ENCODE results near the gene ECHS1. TPM values are rescaled to one million over a fixed set of nuclear protein-coding genes. Genes with fewer than 3 reads are reported as not detected.

The ECHS1 gene
- total RNA-seq, 1 donor from 2014 or later: 91.0 TPM

DNA sequence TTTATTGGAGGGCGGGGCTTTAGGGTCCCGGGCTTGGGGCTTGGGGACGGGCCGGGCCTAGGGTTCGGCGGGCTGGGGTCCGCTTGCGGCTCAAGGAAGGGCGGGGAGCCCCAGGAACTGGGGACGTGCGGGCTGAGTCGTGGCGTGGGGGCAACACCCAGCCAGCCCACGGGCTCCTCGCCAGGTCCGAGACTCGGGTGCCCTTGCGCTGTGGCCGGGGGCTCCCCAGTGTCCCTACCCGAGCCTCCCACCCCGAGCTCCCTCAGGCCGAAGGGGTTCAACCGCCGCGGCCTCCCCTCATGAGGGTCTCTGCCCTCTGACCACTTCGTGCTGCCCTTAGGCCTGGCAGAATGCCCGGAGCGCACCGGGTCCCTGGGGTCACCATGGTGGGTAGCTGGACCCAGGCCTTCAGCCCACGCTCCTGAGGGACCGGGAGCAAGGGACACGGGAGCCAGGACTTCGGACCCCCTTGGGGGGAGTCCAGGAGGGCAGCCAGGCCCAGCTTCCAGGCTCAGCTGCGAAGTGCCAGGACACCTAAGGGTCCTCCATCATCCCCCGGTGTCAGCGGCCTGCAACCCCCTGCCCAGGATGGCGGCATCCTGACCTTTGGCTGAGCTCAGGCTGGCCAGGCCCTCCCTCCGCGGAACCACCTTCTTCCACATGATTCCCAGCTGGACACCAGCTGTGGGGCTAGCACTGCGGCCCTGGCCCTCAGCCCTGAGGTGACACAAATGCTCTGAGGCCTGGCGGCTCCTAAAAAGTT, 14.8 kb downstream of the ECHS1 start:
- DNase-seq: no peak

- peak; percentile 53 for DNase-seq
Measured at GRCh38 chr10:133357285-133358161, 15.6 kb downstream of the ECHS1 start, which contains the start of gene FUOM. TSS of gene FUOM (minus strand) at chr10:133358019. CDS start at chr10:133358007, 12 bp downstream.

DNA sequence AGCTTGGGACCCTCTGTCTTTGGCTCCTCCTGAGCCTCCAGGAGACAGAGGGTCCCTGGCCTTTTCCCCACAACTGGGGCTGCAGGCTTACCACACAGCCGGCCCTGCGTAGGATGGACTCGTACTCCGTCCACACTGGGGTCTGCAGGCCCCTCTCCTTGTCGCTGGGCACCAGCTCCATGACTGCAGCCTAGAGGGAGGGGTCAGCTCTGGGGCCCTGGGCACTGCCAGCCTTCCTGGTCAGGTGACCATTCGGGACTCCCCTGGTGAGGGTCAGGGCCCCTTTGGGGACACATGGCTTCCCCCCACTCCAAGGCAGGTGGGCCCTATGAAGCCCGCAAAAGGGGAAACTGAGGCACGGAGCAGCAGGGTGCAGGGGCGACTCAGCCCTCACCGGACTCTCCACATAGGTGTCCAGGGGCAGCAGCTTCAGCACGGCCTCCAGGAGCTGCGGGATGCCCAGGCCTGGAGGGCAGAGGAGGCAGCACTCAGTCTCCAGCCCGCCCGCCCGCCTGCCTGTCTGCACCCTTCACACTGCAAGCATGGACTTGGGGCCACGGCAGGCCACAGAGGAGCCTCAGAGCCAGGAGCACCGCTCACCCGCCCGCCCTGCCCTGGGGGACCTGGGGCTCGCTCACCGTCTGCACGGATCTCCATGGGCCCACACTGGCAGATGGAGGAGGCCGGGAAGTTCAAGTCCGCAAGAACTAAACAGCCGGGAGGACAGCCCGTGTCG, 16.4 kb downstream of the ECHS1 start:
- no peak for DNase-seq

DNA sequence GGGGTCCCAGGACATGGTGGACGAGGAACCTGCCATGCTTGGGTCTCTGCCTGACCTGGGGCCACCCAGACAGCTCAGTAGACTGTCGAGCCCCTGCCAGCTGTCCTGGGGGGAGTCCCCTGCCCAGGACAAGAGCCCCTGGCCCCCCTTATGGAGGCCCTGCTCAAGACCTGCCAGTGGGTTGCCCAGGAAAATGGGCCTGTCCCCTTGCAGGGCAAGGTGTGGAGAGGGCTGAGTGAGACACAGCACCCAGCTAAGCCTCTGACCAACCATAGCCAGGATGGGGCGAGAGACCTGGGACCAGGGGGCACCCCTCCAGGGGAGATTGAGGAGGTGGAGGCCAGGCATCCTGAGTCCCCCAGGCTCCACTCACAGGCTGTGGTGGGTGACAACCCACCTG, 17.2 kb downstream of the ECHS1 start:
- DNase-seq: no peak

DNA sequence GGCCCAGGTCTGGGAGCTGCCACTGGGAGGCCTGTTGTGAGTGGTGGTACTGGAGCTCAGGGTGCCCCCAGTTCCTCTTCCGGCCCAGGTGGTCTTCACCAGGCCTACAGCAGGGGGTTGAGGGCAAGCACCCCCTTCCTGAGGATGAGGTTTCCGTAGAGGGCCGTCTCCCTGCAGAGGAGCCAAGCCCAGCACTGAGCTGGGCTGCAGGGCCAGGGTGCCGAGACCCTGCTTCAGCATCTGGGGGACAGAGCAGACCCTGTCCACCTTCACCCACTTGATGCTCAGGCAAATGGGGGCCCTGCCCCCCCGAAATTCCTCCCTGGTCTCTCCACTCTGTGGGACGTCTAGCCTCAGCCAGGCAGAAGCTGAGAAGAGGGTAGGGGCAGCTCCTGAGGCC, 17.9 kb downstream of the ECHS1 start:
- DNase-seq: no peak

DNA sequence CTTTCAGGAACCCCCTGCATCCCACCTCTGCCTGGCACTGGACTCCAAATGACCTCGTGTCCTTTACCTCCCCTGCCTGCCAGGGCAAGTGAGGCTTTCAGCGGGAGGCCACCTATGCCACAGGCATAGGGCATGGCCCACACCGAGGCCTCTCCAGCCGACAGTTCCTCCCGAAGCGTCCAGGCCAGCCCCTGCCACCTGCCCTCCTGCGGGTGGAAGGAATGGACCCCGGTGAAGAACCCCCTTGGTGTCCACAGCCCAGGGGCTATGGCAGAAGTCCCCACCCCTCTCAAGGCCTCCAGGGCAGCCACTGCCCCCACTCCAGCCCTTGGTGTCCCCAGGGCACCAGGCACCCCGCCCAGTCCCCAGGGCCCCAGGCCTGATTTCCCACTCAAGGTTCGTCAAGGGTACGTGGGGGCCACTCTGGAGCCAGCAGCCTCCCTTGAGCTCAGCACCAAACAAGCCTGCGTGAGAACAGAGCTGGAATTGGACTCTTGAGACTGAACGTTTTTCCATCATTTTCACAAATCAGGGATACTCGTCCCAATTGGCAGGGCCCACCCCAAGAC, 18.4 kb downstream of the ECHS1 start:
- no peak for DNase-seq

DNA sequence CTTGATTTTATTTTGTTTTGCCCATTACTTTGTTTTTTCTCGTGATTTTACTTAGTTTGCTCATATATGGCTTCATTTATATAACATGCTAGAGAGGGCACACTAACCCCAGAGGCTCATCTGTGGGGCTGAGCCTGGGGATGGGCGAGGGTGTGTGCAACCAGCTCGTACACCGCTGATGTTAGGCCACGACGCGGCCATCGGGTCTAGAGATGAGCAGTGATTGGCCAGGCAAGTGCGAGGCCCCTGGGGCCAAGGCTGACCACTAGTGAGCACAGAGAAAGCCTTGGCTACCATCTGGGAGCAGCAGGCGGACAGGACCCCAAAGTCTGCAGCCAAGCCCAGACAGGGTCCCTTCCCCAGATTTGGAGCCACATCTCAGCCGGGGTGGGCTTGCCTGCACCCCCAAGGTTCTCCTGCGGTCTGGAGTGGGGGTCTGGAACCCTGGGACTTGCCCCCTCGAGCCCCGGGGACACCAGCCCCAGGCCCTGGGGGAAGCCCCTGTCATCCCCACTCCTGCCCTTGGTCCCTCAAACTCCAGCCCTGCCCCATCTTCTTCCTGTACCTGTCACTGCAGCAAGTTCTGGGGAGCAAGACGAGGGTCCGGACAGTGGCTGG, 19.1 kb downstream of the ECHS1 start:
- DNase-seq: no peak

DNA sequence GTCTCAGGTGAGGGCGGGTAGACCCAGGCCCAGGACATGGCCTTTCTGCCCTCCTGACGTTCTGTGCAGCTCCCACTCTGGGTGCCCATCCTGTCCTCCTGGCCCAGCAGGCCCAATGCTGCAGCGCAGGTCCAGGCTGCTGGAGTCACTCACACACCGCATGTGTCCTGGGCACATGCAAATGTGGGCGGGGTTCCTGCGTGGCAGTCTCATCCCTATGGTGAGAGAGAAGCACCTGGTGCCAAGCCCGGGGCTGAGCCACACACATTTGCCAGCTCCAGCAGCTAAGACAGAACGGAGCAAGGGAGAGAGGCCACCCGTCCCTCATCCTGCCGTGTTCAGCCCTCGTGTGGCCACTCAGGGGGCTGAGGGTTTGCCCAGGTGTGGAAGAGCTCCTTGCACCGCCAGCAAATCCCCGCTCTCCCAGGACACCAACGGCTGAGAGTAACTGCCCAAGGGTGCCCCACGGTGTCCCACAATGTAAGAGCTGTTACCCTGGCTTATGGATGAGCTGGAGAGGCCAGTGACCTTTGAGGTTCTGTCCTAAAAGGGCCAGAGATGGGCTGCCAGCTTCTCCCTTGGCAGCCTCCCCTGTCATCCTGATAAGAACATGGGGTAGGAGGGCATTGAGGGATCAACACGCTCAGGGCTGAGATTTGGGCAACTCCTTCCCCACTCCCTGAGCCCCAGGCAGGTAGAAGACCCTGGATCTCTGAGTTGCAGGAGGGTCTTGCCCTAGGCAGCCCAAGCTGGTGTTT, 19.8 kb downstream of the ECHS1 start:
- DNase-seq: no peak

DNA sequence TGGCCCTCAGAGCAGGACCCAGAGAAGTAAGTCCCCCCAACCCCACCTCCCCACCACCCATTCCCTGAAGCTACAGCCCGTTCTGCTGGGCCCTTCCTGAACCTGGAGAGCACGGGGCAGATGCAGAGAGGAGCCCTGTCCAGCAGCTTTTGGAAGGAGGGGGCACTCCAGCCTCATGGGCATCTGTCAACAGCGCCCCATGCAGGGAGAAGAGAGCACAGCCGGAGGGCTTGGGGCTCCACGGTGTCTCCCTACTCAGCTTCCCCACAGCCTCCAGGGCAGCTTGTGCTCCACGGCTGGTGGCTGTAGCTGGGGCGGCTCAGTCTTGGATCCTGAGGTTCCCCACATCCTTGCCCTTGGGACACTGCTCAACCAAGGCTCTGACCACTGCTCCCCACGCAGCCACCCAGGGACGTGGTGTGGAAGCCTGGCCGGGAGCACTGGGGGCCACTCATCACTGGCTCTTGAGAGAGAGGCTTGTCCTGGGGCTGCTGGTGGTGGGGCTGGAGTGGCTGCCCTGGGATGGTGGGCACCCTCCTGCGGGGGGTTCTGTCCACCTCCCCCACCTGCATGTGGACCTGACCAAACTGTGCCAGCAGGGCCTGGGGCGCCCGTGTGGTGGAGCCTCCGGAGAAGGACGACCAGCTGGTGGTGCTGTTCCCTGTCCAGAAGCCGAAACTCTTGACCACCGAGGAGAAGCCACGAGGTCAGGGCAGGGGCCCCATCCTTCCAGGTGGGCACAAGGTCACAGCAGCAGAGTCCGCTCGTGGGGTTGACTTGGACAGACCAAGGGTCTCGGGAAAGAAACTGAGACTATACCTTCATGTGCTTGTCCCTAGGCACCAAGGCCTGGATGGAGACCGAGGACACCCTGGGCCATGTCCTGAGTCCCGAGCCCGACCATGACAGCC, 21.5 kb downstream of the ECHS1 start:
- no peak for DNase-seq

DNA sequence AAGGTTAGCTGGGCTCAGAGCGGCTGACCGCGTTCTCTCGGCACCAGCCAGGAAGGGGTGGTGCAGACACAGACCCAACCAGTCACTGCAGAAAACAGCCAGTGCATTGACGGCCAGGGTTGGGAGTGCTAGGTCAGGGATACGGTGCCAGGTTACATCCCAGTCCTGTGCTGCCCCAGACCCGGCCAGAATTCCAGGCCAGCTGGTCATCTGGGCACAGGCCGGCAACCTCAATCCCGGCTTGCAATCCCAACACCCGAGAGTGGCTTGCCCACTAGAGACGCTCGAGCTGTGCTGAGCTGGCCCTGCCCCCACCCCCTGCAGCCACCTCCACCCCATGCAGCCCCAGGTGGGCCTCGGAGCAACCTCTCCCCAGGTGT, 22.2 kb downstream of the ECHS1 start:
- no peak for DNase-seq

DNA sequence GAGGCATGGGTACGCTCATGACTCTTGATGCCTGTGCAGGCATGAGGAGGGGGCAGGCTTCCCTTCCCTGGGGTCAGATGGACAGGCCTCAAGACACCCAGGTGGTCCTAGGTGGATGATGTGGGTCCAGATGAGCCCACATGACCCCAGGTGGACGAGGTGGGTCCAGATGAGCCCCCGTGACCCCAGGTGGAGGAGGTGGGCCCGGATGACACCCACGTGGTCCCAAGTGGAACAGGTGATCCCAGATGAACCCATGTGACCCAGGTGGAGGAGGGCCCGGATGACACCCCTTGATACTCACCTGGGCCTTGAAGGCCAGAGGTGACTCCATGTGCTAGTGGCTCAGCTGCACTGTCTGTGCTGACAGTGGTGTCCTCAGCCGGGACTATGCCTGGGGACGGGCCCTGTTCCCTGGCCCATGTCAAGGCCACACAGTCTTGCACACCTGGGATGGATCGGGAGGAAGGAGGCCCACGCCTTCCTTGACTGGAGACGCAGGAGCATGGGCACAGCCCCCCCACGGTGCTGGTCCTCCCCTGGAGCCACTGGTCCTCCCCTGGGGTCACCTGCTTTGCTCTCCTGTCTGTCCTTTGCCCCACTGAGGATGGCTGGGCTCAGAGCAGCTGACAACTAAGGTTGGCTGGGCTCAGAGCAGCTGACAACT, 22.7 kb downstream of the ECHS1 start:
- DNase-seq: no peak

- DNase-seq: no peak
Measured at GRCh38 chr10:133349577-133350011, 23.6 kb downstream of the ECHS1 start.

- DNase-seq: no peak
Measured at GRCh38 chr10:133349160-133349568, 24.0 kb downstream of the ECHS1 start.

DNA sequence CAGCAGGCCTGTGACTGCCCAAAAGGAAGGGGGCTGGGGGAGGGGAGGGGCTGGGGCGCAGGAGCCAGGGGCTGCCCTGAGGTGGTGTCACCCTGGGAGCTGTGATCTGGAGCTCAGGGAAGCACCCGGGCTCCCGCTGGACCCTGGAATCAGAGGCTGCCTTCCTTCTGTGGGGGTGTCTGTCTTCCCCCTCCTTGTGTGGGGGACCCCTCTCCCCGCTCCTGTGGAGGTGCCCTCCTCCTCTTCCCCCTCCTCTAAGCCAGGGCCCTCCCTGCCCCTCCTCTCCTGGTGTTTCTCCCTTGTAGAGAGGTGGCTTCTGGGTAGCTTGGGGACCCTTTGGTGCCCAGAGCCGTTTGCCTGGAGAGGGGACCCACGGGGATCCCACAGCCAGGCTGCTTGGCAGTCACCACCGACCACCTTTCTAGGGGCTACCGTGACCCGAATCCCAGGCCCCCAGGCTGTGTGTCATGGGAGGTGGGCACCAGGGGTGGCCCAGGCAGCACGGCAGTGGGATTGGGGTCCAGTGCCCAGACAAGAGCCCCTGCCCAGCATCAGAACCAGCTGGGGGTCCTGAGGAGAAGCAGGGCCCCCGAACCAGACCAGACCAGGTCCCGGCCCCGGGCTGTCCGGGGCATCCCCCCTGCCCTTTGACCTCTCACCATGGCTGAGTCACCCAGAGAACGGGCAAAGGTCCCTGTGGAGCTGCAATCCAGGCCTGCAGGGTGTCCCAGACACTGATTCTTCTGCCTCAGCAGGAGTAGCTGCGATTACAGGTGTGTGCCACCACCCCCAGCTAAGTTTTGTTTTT, 25.2 kb downstream of the ECHS1 start:
- DNase-seq: no peak

GRCh38 chr10:133346413-133346812, 26.7 kb downstream of the ECHS1 start:
- no peak for DNase-seq

GRCh38 chr10:133344236-133344635, 28.9 kb downstream of the ECHS1 start:
- DNase-seq: no peak

DNA sequence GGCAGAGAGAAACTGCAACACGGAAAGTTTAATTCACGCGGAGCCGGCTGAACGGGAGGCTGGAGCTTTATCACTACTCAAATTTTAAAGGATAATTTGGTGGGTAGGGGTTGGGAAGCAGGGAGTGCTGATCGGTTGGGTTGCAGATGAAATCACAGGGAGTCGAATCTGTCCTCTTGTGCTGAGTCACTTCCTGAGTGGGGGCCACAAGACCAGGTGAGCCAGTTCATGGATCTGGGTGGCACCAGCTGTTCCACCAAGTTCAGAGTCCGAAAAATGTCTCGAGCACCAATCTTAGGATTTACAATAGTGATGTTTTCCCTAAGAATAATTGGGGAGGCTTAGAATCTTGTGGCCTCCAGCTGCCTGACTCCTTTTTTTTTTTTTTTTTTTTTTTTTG, 29.6 kb downstream of the ECHS1 start:
- no peak for DNase-seq

DNA sequence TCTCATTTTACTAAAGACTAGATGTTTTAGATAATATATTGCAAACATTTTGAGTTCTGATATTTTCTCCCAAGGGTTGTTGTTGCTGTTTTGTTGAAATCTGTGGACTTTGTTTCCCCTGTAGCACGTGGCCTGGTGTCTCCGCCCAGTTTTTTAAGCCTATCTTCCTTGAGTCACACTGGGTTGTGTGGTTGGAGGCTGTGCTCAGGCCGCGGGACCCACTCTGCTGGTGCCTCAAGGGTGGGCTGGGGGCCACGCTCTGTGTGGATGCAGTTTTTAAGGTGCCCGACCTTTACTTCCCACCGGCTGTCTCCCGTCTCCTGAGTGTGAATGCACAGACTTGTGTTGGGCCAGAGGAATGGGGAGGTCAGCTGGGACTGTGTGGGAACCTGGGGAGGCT, 30.2 kb downstream of the ECHS1 start:
- no peak for DNase-seq

GRCh38 chr10:133341983-133342382, 31.2 kb downstream of the ECHS1 start:
- no peak for DNase-seq
